Progenitor cell of endocrine pancreas (in vitro differentiated cells): ENCODE data around the gene ANKRD65. TPM values are rescaled to one million over a fixed set of nuclear protein-coding genes. Genes with fewer than 3 reads are reported as not detected.

Source experiments
- DNase-seq: peaks from one replicate; pipeline ENCODE4 v3.0.0; 2021; ENCODE audit warnings: low spot score; ENCODE audit not compliant: unreplicated experiment
- H3K27ac Mint-ChIP-seq: 2 replicates; pipeline ENCODE4 v1.8.0; 2021; ENCODE audit warnings: mild to moderate bottlenecking, moderate library complexity, mixed read lengths
- H3K27me3 Mint-ChIP-seq: 2 replicates; pipeline ENCODE4 v1.8.0; 2021; ENCODE audit warnings: mixed read lengths
- H3K36me3 Mint-ChIP-seq: 2 replicates; pipeline ENCODE4 v1.8.0; 2022; ENCODE audit warnings: mixed read lengths; ENCODE audit not compliant: insufficient read depth
- H3K4me1 Mint-ChIP-seq: 2 replicates; pipeline ENCODE4 v1.8.0; 2021; ENCODE audit warnings: low read depth, mixed read lengths
- H3K4me3 Mint-ChIP-seq: 2 replicates; pipeline ENCODE4 v1.8.0; 2021; ENCODE audit warnings: low read depth, mild to moderate bottlenecking, moderate library complexity, mixed read lengths
- H3K9me3 Mint-ChIP-seq: 2 replicates; pipeline ENCODE4 v1.8.0; 2021; ENCODE audit warnings: low read depth, mixed read lengths
- CTCF ChIP-seq: fragments of 200-600 bp; sonication (generic); IDR thresholded peaks from one replicate; pipeline ENCODE4 v1.5.0; 2021; ENCODE audit warnings: antibody characterized with exemption, mild to moderate bottlenecking; ENCODE audit not compliant: unreplicated experiment
- total RNA-seq: library from RNA; stranded (reverse); gene quantifications from 2 replicates; pipeline ENCODE4 v1.2.1, GENCODE V29; 2021

The ANKRD65 gene
- total RNA-seq, 1 donor from 2014 or later, result 15.1 TPM

- Mint-ChIP-seq H3K27me3 (no peaks in the 10 kb centered on the region), H3K27ac (no peak overlapping the region), H3K4me1 (peaks cover 11% of the 10 kb centered on the region), H3K36me3 (peaks cover 31% of the 10 kb centered on the region), H3K9me3 (no peaks in the 10 kb centered on the region), H3K4me3 (no peak overlapping the region)
- TF ChIP-seq CTCF, result no peak
- DNase-seq, result no peak
Measured at GRCh38 chr1:1395166-1395565, 25.9 kb downstream of the ANKRD65 start.

DNA sequence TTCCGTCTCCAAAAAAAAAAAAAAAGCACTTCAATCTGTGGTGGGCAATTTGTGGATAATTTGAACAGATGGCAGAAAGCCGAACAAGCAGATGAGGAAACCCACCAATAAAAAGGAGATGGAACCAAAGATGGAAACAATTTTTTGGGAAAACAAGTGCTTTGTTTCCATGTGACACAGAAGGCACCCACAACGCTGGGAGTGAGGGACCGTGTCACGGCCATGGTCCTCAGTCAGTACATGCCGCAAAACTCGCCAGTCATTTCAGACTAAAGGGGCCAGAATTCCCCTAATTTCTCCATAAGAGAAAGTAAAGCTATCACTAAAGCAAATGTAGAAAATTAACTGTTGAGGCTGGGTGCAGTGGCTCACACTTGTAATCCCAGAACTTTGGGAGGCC lies 27.0 kb downstream of the ANKRD65 start:
- H3K9me3 Mint-ChIP-seq, result no peaks in the 10 kb centered on the region
- no peak for TF ChIP-seq CTCF
- H3K27ac Mint-ChIP-seq, result no peak overlapping the region
- DNase-seq, result no peak
- peaks cover 36% of the 10 kb centered on the region for H3K36me3 Mint-ChIP-seq
- no peak overlapping the region for H3K4me3 Mint-ChIP-seq
- no peaks in the 10 kb centered on the region for H3K27me3 Mint-ChIP-seq
- H3K4me1 Mint-ChIP-seq, result peaks cover 6% of the 10 kb centered on the region

GRCh38 chr1:1393428-1393827 lies 27.6 kb downstream of the ANKRD65 start:
- no peak overlapping the region for H3K4me3 Mint-ChIP-seq
- H3K27ac Mint-ChIP-seq, result no peak overlapping the region
- no peak for DNase-seq
- H3K27me3 Mint-ChIP-seq, result no peaks in the 10 kb centered on the region
- H3K4me1 Mint-ChIP-seq, result peaks cover 6% of the 10 kb centered on the region
- H3K36me3 Mint-ChIP-seq, result peaks cover 36% of the 10 kb centered on the region
- TF ChIP-seq CTCF, result no peak
- H3K9me3 Mint-ChIP-seq, result no peaks in the 10 kb centered on the region

GRCh38 chr1:1393014-1393413 lies 28.1 kb downstream of the ANKRD65 start:
- Mint-ChIP-seq H3K36me3 (peaks cover 36% of the 10 kb centered on the region), H3K4me3 (no peak overlapping the region), H3K9me3 (no peaks in the 10 kb centered on the region), H3K4me1 (peaks cover 2% of the 10 kb centered on the region), H3K27ac (no peak overlapping the region), H3K27me3 (no peaks in the 10 kb centered on the region)
- DNase-seq, result no peak
- TF ChIP-seq CTCF, result no peak

GRCh38 chr1:1391225-1391624 lies 29.9 kb downstream of the ANKRD65 start:
- H3K27ac Mint-ChIP-seq, result peak overlapping the region; percentile 45
- DNase-seq, result no peak
- no peaks in the 10 kb centered on the region for H3K27me3 Mint-ChIP-seq
- H3K36me3 Mint-ChIP-seq, result peaks cover 44% of the 10 kb centered on the region
- no peaks in the 10 kb centered on the region for H3K9me3 Mint-ChIP-seq
- peaks cover 1% of the 10 kb centered on the region for H3K4me1 Mint-ChIP-seq
- no peak overlapping the region for H3K4me3 Mint-ChIP-seq
- TF ChIP-seq CTCF, result no peak
